ENCODE measurements around the gene BNC2. TPM values are rescaled to one million over a fixed set of nuclear protein-coding genes. Genes with fewer than 3 reads are reported as not detected.

Gene BNC2
- total RNA-seq, 2 experiments from 2014 or later: not detected

DNA sequence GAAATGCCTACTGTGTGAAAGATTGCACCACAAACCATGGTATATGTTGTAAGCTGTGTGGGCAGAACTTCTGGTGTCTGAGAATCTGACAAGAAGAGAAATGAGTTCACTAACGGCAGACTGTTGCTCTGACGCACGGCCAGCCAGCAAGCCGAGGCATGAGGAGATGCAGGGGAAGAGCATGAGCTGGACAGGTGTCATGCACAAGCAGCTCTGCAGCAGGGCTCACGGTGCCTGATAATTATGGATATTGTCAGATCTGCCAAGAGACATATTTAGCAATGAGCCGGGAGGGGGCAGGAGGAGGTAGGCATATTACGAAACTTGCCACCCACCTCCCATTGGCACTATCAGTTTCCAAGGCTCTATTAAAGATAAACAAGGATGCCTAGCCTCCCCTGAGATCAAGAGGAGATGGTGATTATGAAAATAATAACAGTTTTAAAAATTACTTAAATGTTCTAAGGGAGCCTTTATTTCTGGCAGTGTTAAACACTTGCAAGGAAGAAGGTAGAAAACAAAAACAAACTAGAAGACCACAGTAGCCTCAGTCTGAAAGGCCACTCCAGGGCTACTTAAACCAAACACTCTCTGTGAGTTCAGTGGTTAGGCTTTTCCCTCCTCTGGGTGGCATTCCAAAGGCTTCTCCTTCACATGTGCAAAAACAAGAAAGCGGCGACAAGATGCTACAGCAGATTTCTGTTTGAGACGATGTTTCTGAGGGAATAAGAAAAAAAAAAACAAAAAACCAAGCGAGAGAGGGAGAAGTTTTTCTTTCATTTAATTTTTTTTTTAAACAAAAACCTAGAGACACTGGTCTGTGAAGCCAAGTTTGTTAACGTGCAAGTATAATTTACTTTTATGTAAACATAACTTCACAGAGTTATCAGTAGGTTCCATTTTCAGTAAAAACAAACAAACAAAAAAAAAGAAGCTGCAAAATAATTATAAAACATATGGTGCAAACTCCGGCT, 339.5 kb downstream of the BNC2 start:
- intact Hi-C loops (cut with DNase I, micrococcal nuclease): no loop called here
- no peaks in the 10 kb centered on the region for H3K27me3 ChIP-seq (ENCODE audit: control insufficient read depth in 1 of 2, insufficient read depth in 2 of 2, low read length in 2 of 2)
- TF ChIP-seq, protein P1, sequence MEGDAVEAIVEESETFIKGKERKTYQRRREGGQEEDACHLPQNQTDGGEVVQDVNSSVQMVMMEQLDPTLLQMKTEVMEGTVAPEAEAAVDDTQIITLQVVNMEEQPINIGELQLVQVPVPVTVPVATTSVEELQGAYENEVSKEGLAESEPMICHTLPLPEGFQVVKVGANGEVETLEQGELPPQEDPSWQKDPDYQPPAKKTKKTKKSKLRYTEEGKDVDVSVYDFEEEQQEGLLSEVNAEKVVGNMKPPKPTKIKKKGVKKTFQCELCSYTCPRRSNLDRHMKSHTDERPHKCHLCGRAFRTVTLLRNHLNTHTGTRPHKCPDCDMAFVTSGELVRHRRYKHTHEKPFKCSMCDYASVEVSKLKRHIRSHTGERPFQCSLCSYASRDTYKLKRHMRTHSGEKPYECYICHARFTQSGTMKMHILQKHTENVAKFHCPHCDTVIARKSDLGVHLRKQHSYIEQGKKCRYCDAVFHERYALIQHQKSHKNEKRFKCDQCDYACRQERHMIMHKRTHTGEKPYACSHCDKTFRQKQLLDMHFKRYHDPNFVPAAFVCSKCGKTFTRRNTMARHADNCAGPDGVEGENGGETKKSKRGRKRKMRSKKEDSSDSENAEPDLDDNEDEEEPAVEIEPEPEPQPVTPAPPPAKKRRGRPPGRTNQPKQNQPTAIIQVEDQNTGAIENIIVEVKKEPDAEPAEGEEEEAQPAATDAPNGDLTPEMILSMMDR (IDR thresholded peaks at IDR 0.05): no peak
- H3K36me3 ChIP-seq (ENCODE audit: insufficient read depth, low read length): no peaks in the 10 kb centered on the region
- Mint-ChIP-seq H3K27ac (no peak overlapping the region), H3K27me3 (no peaks in the 10 kb centered on the region), H3K36me3 (ENCODE audit: low read depth) (no peaks in the 10 kb centered on the region), H3K4me1 (ENCODE audit: low read depth) (no peaks in the 10 kb centered on the region), H3K4me3 (no peak overlapping the region), H3K9me3 (no peaks in the 10 kb centered on the region)
- ATAC-seq (ENCODE audit: poor library complexity) (no peak), DNase-seq (no peak)
- peaks cover 0 to 3% of the 10 kb centered on the region in 2 experiments for H3K9me3 ChIP-seq (ENCODE audit: control insufficient read depth in 1 of 2, insufficient read depth in 1 of 2, low read length in 2 of 2)
- POLR2A ChIA-PET: no interaction called here
- H3K27ac ChIP-seq (ENCODE audit: low read depth in 1 of 2, low read length in 2 of 2): no peak overlapping the region
- CTCF ChIA-PET: no interaction called here
- no peak overlapping the region for H3K4me3 ChIP-seq (ENCODE audit: low read length)
- H3K4me1 ChIP-seq (ENCODE audit: insufficient read depth, low read length): no peaks in the 10 kb centered on the region

DNA sequence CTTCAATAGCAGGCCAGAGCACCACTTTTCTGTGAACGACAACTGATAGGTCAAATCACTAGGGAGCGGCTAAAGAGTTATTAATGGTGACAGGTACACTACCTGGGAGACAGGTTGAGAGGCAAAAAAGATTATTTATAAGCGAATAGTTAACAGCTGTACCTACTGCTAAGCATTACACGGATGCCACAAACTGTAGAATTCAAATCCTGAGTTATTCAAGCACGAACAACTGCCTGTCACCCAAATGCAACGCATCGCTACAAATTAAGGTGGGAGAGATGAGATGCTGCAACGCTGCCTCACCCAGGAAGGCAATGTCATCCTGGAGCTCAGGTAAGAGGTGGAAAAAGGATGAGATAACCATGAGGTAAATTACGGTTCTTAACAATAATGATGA, 342.9 kb downstream of the BNC2 start:
- Mint-ChIP-seq H3K9me3 (no peaks in the 10 kb centered on the region), H3K4me3 (no peak overlapping the region), H3K27ac (no peak overlapping the region), H3K4me1 (ENCODE audit: low read depth) (no peaks in the 10 kb centered on the region), H3K27me3 (peaks cover 2% of the 10 kb centered on the region), H3K36me3 (ENCODE audit: low read depth) (no peaks in the 10 kb centered on the region)
- H3K9me3 ChIP-seq (ENCODE audit: control insufficient read depth in 1 of 2, insufficient read depth in 1 of 2, low read length in 2 of 2): peaks cover 0 to 15% of the 10 kb centered on the region in 2 experiments
- no peaks in the 10 kb centered on the region for H3K27me3 ChIP-seq (ENCODE audit: control insufficient read depth in 1 of 2, insufficient read depth in 2 of 2, low read length in 2 of 2)
- ATAC-seq (ENCODE audit: poor library complexity) (no peak), DNase-seq (no peak)
- H3K27ac ChIP-seq (ENCODE audit: low read depth in 1 of 2, low read length in 2 of 2): no peak overlapping the region
- intact Hi-C loops (cut with DNase I, micrococcal nuclease): no loop called here
- ChIA-PET CTCF (no interaction called here), POLR2A (no interaction called here)
- no peak overlapping the region for H3K4me3 ChIP-seq (ENCODE audit: low read length)
- no peaks in the 10 kb centered on the region for H3K4me1 ChIP-seq (ENCODE audit: insufficient read depth, low read length)
- TF ChIP-seq, protein P1 (IDR thresholded peaks at IDR 0.05): no peak
- no peaks in the 10 kb centered on the region for H3K36me3 ChIP-seq (ENCODE audit: insufficient read depth, low read length)

DNA sequence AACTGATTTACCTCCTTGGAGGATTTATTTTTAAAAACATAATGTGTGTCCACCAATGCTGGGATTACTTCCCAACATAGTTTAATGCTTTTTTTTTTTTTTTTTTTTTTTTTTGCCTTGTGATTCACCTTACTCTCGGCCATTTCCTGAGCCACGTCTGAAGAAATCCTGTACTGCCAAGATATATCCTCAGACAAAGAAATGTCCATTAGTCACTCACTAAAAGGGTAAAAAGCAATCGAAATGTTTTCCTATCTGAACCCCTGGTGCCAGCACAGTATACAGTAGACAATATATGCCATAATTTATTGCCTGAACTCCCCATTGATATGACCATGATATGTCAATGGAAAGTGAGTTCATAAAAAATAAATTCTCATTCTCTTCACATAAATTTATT, 344.1 kb downstream of the BNC2 start:
- H3K9me3 Mint-ChIP-seq: no peaks in the 10 kb centered on the region
- H3K4me3 Mint-ChIP-seq: no peak overlapping the region
- no peaks in the 10 kb centered on the region for H3K4me1 Mint-ChIP-seq (ENCODE audit: low read depth)
- ChIA-PET CTCF (no interaction called here), POLR2A (no interaction called here)
- H3K4me1 ChIP-seq (ENCODE audit: insufficient read depth, low read length): no peaks in the 10 kb centered on the region
- ATAC-seq (ENCODE audit: poor library complexity): no peak
- no peak overlapping the region for H3K27ac Mint-ChIP-seq
- peaks cover 9% of the 10 kb centered on the region for H3K27me3 Mint-ChIP-seq
- H3K27me3 ChIP-seq (ENCODE audit: control insufficient read depth in 1 of 2, insufficient read depth in 2 of 2, low read length in 2 of 2): no peaks in the 10 kb centered on the region
- no peaks in the 10 kb centered on the region for H3K36me3 ChIP-seq (ENCODE audit: insufficient read depth, low read length)
- H3K27ac ChIP-seq (ENCODE audit: low read depth in 1 of 2, low read length in 2 of 2): no peak overlapping the region
- DNase-seq: no peak
- intact Hi-C loops (cut with DNase I, micrococcal nuclease): no loop called here
- peaks cover 0 to 15% of the 10 kb centered on the region in 2 experiments for H3K9me3 ChIP-seq (ENCODE audit: control insufficient read depth in 1 of 2, insufficient read depth in 1 of 2, low read length in 2 of 2)
- no peak overlapping the region for H3K4me3 ChIP-seq (ENCODE audit: low read length)
- TF ChIP-seq, protein P1 (IDR thresholded peaks at IDR 0.05): no peak
- no peaks in the 10 kb centered on the region for H3K36me3 Mint-ChIP-seq (ENCODE audit: low read depth)
